Heart left ventricle (tissue), 16 donors: ENCODE data around the gene NAT16. TPM values are rescaled to one million over a fixed set of nuclear protein-coding genes. Genes with fewer than 3 reads are reported as not detected.

Experiments used
- ATAC-seq, 4 donors: fragments of 200-7000 bp; cut with Tn5 transposase; one replicate each; pipeline ENCODE4 v1.9.1; 2020 to 2022; ENCODE audit warnings: moderate library complexity in 4 of 4, mild to moderate bottlenecking in 3 of 4, moderate number of reproducible peaks in 1 of 4
- DNase-seq, 5 donors: peaks; one replicate each; pipeline ENCODE4 v3.0.0-alpha.2; 2020
- H3K27ac ChIP-seq, 12 donors: fragments of 200-600 bp; sonication (generic) in 4 of 12; one replicate each; pipeline versions ENCODE4 v1.5.0 to v1.8.0; 2016 to 2022; ENCODE audit warnings: mild to moderate bottlenecking in 2 of 12
- H3K27me3 ChIP-seq, 9 donors: fragments of 200-600 bp; sonication (generic) in 2 of 9; one replicate each; pipeline versions ENCODE4 v1.5.1 to v1.8.0; 2016 to 2022; ENCODE audit warnings: mild to moderate bottlenecking in 3 of 9
- H3K36me3 ChIP-seq, 9 donors: fragments of 200-600 bp; sonication (generic) in 2 of 9; one replicate each; pipeline versions ENCODE4 v1.5.0 to v1.8.0; 2018 to 2022; ENCODE audit warnings: mild to moderate bottlenecking in 2 of 9
- H3K4me1 ChIP-seq, 12 donors: fragments of 200-600 bp; sonication (generic) in 4 of 12; one replicate each; pipeline versions ENCODE4 v1.5.0 to v1.8.0; 2016 to 2022; ENCODE audit warnings: mild to moderate bottlenecking in 3 of 12
- H3K4me3 ChIP-seq, 12 donors: fragments of 200-600 bp; sonication (generic) in 4 of 12; one replicate each; pipeline versions ENCODE4 v1.5.0 to v1.8.0; 2017 to 2022; ENCODE audit warnings: mild to moderate bottlenecking in 9 of 12, moderate library complexity in 4 of 12
- H3K9me3 ChIP-seq, 12 donors: fragments of 200-600 bp; sonication (generic) in 4 of 12; one replicate each; pipeline versions ENCODE4 v1.5.0 to v1.8.0; 2016 to 2022; ENCODE audit warnings: mild to moderate bottlenecking in 1 of 12
- POLR2A ChIP-seq, 2 donors: fragments of 450-650 bp; IDR thresholded peaks; one replicate each; pipeline ENCODE4 v1.6.1; 2017; ENCODE audit warnings: antibody characterized with exemption in 2 of 2, mild to moderate bottlenecking in 2 of 2, moderate library complexity in 2 of 2
- WGBS, 4 donors: extraction: QIAGEN DNeasy Blood & Tissue Kit in 2 of 4; methylation state at CpG; one replicate each; pipeline versions ENCODE4 v1.1.5 to v1.1.7; 2013 to 2018; 5-methylcytosine and 5-hydroxymethylcytosine counted together
- intact Hi-C, 10 donors: fragments of 100-400 bp; cut with DNase I; formaldehyde crosslinking; loops; one replicate each; pipeline versions ENCODE4 v1.11.1 to v1.14.2; 2022
- polyA plus RNA-seq, 2 donors: library from polyadenylated mRNA; stranded (reverse); fragments of 200-250 nt; gene quantifications; one replicate each; pipeline ENCODE4 v1.2.3, GENCODE V29; 2013
- total RNA-seq, 9 donors: library from RNA; depleted of rRNA in 2 of 9; stranded (reverse); fragments of >200 nt in 2 of 9; fragmentation: NEBNext Ultra II Directional in 3 of 9; extraction: Animal tissue kit (Norgen Biotek cat#: 25700) in 3 of 9; gene quantifications; one replicate each; pipeline versions ENCODE4 v1.1.0 to v1.2.4, GENCODE V29; 2016 to 2023
- TF ChIP-seq, protein P1 (sequence below), 12 donors: fragments of 200-600 bp; sonication (generic) in 4 of 12; IDR thresholded peaks; one replicate each; pipeline versions ENCODE4 v1.5.0 to v1.8.0; 2018 to 2022; ENCODE audit warnings: antibody characterized with exemption in 12 of 12, mild to moderate bottlenecking in 5 of 12
- donor health status: ischemic (EF 13 %, LVEDD 7.1; RV severe dilation, severe dysfunction).
- donor health status: healthy with polysubstance abuse.
- donor health status: DM: no; HTN: yes; CAD: no.
- donor health status: DM: no; HTN: no; CAD: no.
- donor health status: ischemic (EF 25% LVEDD 6.9; RV normal size, moderate dysfunction).
- donor health status: ischemic (EF 25% LVEDD 5.7; RV mildly dilated, moderate dysfunction).
- donor health status: healthy.
- donor health status: DM: yes; HTN: yes; CAD: no.
- donor health status: ischemic (EF 35%, LVEDD 5.7; RV mildly dilated, moderate dysfunction).
- donor health status: nonischemic (EF 11% LVEDD 7.7; RV severe dilation, severe dysfunction).
- donor health status: DM: yes; HTN: yes; CAD: no.
- donor health status: PGD.
- donor health status: ischemic (EF 29% LVEDD 5.4; RV normal size, mild dysfunction).
- donor health status: nonischemic (EF 23%, LVEDD 6.1; RV moderate dilation, normal function).

The NAT16 gene
- total and polyA plus RNA-seq, 11 donors: 0.23 TPM; not detected in 10

DNA sequence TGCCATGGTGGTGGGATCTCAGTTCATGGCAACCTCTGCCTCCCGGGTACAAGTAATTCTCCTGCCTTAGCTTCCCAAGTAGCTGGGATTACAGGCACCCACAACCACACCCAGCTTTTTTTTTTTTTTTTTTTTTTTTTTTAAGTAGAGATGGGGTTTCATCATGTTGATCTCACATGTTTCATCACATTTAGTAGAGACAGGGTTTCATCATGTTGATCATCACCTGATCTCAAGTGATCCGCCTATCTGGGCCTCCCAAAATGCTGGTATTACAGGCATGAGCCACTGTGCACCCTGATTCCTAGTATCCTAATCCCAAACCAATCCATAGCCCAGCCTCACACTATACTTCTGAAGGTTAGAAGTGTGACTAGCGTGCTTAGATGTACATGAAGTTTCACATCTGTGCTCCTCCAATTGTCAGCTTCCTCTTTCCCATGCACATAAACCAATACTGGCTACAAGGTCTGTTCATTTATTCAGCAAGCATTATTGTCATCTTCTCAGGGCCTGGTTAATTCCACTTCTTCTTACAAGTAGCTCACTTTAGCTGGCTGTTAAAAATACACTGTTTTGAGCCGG is 6.8 kb upstream of the NAT16 start:
- no peak for ATAC-seq
- DNase-seq: no peak

DNA sequence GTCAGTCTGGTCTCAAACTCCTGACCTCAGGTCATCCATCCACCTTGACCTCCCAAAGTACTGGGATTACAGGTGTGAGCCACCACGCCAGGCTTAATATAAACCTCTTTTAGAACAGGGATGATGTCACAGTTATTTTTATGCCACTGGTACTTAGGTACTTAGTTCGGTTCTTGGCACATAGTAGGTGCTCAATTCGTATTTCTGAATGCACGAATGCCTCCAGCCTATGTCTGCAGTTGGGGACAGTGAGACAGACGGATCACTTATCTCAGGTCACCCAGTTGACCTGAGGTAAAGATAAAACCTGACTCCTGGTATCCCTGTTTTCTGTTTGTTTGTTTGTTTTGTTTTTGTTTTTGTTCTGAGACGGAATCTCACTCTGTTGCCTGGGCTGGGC is 6.1 kb upstream of the NAT16 start:
- peaks cover 0 to 43% (median 7%) of the 10 kb centered on the region in 9 donors for H3K27me3 ChIP-seq

More for the DNA sequence above, 6.8 kb upstream of the NAT16 start:
- H3K4me1 ChIP-seq: no peaks in the 10 kb centered on the region
- no peaks in the 10 kb centered on the region for H3K9me3 ChIP-seq
- WGBS, 4 donors: 80 to 86% (median 83%) methylated on average over 4 of the region's 4 CpGs
- H3K27me3 ChIP-seq: peaks cover 0 to 37% (median 4%) of the 10 kb centered on the region in 9 donors
- no peaks in the 10 kb centered on the region for H3K36me3 ChIP-seq
- intact Hi-C loops: no loop called here
- H3K4me3 ChIP-seq: no peak overlapping the region
- TF ChIP-seq POLR2A (IDR thresholded peaks at IDR 0.05): no peak
- TF ChIP-seq, protein P1, sequence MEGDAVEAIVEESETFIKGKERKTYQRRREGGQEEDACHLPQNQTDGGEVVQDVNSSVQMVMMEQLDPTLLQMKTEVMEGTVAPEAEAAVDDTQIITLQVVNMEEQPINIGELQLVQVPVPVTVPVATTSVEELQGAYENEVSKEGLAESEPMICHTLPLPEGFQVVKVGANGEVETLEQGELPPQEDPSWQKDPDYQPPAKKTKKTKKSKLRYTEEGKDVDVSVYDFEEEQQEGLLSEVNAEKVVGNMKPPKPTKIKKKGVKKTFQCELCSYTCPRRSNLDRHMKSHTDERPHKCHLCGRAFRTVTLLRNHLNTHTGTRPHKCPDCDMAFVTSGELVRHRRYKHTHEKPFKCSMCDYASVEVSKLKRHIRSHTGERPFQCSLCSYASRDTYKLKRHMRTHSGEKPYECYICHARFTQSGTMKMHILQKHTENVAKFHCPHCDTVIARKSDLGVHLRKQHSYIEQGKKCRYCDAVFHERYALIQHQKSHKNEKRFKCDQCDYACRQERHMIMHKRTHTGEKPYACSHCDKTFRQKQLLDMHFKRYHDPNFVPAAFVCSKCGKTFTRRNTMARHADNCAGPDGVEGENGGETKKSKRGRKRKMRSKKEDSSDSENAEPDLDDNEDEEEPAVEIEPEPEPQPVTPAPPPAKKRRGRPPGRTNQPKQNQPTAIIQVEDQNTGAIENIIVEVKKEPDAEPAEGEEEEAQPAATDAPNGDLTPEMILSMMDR (IDR thresholded peaks at IDR 0.05): no peak
- H3K27ac ChIP-seq: no peak overlapping the region

DNA sequence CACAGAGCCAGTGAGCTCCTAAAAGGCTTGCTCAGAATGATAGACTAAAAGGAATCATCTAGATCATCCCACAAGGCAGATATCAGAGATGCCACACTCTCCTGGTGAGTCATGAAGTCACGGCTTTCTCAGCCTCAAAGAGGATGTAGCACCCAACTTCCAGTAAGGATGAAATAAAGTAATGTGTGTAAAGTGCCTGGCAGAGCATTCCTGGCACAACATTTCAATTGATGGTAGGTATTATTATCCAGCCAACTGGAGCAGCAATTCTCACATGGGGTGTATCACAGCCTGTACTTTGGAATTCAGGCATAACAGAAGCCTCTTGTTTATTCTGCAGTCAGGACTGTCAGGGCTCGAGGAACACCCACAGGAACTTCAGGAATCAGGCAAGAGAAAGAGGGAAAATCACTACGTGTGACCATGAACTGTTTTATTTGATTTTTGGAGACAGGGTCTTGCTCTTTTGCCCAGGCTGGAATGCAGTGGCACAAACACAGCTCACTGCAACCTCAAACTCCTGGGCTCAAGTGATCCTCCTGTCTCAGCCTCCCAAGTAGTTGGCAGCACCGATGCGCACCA is 5.3 kb upstream of the NAT16 start:
- no peak overlapping the region for H3K27ac ChIP-seq
- ATAC-seq (no peak), DNase-seq (no peak)
- TF ChIP-seq POLR2A (IDR thresholded peaks at IDR 0.05): no peak
- TF ChIP-seq, protein P1 (IDR thresholded peaks at IDR 0.05): no peak
- intact Hi-C loops: no loop called here
- no peaks in the 10 kb centered on the region for H3K36me3 ChIP-seq
- 50 to 61% (median 56%) methylated on average over 5 of the region's 5 CpGs for WGBS, 4 donors
- H3K9me3 ChIP-seq: no peaks in the 10 kb centered on the region
- peaks cover under 1 to 52% (median 14%) of the 10 kb centered on the region in 9 donors for H3K27me3 ChIP-seq
- H3K4me1 ChIP-seq: peaks cover 0 to under 1% (median 0%) of the 10 kb centered on the region in 12 donors
- H3K4me3 ChIP-seq: no peak overlapping the region

More for the DNA sequence above, 6.1 kb upstream of the NAT16 start:
- no peak for DNase-seq
- ATAC-seq: no peak
- H3K4me3 ChIP-seq: no peak overlapping the region
- H3K9me3 ChIP-seq: no peaks in the 10 kb centered on the region
- intact Hi-C loops: no loop called here
- H3K27ac ChIP-seq: no peak overlapping the region
- TF ChIP-seq, protein P1 (IDR thresholded peaks at IDR 0.05): no peak
- TF ChIP-seq POLR2A (IDR thresholded peaks at IDR 0.05): no peak
- H3K36me3 ChIP-seq: no peaks in the 10 kb centered on the region
- no peaks in the 10 kb centered on the region for H3K4me1 ChIP-seq
- WGBS, 4 donors: 57 to 66% (median 61%) methylated on average over 6 of the region's 6 CpGs

DNA sequence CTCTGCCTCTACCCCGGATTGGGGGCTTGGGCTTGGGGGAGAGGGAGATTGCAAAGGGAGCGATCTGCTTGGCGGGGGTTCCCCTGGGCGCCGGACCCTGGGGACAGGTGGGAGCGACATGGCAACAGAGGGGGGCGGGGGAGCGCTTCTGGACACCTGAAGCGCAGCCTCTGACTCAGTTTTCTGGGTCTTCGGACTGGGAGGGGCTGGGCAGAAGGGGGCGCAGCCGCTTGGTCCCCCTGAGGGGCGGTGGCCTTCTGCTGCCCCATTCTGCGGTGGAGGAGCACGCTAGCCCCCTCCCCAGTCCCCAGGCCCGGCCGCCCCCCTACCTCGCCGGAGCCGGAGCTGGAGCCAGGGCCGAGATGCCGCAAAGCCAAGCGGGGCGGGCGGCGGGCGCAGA is 380 bp downstream of the NAT16 start:
- Histone ChIP-seq H3K9me3 (no peaks in the 10 kb centered on the region), H3K36me3 (no peaks in the 10 kb centered on the region), H3K4me1 (peaks cover 0 to 16% (median 0%) of the 10 kb centered on the region in 12 donors), H3K27ac (no peak overlapping the region), H3K27me3 (peaks cover 30 to 97% (median 68%) of the 10 kb centered on the region in 9 donors), H3K4me3 (no peak overlapping the region)
- WGBS, 4 donors: 0 to 2% (median 1%) methylated on average over 2 to 27 of the region's 27 CpGs
- TF ChIP-seq, protein P1 (IDR thresholded peaks at IDR 0.05): no peak
- TF ChIP-seq POLR2A (IDR thresholded peaks at IDR 0.05): no peak
- ATAC-seq (no peak), DNase-seq (no peak)
- intact Hi-C loops: no loop called here
